ENCODE measurements around the gene MYH16. TPM values are rescaled to one million over a fixed set of nuclear protein-coding genes. Genes with fewer than 3 reads are reported as not detected.
"Not testable (repeated sequence)": the region's sequence is repeated elsewhere in the genome, so short reads cannot be mapped to it uniquely, and the experiment has no call there.

The MYH16 gene
- total RNA-seq, 3 donors from 2014 or later, result not detected

DNA sequence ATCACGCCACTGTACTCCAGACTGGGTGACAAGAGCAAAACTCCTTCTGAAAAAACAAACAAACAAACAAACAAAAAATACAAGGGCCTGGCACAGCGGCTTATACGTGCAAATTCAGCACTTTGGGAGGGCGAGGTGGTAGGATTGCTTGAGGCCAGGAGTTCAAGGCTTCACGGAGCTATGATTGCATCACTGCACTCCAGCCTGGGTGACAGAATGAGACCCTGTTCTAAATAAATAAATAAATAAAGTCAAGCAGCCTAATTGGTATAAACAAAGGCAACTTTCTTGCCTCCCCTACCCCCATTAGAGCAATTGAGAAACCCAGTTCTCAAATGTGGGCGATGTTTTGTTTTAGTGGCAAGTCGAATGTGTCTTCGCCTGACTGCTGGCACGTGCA, 38.5 kb upstream of the MYH16 start:
- TF ChIP-seq POLR2AphosphoS5 (IDR thresholded peaks at IDR 0.05) (no peak), POLR2A (IDR thresholded peaks at IDR 0.05) (no peak)
- no peak for DNase-seq (ENCODE audit: low spot score in 2 of 2)
- no peaks in the 10 kb centered on the region for H3K27me3 ChIP-seq
- intact Hi-C loops (cut with DNase I; ENCODE audit: low total_unique reads), result no loop called here
- H3K36me3 ChIP-seq, result no peaks in the 10 kb centered on the region
- no peaks in the 10 kb centered on the region for H3K4me1 ChIP-seq
- no peak overlapping the region for H3K27ac ChIP-seq
- H3K9me3 ChIP-seq, result peaks cover 0 to 6% of the 10 kb centered on the region in 2 donors
- H3K4me3 ChIP-seq, result no peak overlapping the region

DNA sequence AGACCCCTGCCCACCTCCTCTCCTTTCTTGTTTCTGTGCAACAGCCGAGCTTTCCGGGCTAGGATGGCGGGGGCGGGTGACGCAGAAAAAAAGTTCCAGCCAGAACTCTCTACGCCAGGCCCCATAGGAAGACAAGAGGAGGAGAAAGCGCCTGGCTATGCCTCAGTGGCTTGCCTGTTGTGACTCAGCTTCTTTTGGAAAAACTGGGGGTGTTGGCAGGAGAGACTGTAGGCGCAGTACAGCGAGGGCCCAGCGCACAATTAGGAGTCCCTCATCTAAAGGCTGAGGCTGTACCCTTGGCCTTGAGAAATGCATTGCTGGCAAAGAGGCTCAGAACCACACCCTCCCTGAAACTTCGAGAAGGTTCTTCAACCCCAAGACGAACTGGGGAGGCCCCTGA, 36.7 kb upstream of the MYH16 start:
- intact Hi-C loops (cut with DNase I; ENCODE audit: low total_unique reads), result no loop called here
- no peak overlapping the region for H3K4me3 ChIP-seq
- DNase-seq (ENCODE audit: low spot score in 2 of 2), result no peak
- H3K9me3 ChIP-seq, result peaks cover 0 to 6% of the 10 kb centered on the region in 2 donors
- no peaks in the 10 kb centered on the region for H3K4me1 ChIP-seq
- H3K27me3 ChIP-seq, result no peaks in the 10 kb centered on the region
- TF ChIP-seq POLR2A (IDR thresholded peaks at IDR 0.05) (no peak), POLR2AphosphoS5 (IDR thresholded peaks at IDR 0.05) (no peak)
- TF ChIP-seq, protein P1, sequence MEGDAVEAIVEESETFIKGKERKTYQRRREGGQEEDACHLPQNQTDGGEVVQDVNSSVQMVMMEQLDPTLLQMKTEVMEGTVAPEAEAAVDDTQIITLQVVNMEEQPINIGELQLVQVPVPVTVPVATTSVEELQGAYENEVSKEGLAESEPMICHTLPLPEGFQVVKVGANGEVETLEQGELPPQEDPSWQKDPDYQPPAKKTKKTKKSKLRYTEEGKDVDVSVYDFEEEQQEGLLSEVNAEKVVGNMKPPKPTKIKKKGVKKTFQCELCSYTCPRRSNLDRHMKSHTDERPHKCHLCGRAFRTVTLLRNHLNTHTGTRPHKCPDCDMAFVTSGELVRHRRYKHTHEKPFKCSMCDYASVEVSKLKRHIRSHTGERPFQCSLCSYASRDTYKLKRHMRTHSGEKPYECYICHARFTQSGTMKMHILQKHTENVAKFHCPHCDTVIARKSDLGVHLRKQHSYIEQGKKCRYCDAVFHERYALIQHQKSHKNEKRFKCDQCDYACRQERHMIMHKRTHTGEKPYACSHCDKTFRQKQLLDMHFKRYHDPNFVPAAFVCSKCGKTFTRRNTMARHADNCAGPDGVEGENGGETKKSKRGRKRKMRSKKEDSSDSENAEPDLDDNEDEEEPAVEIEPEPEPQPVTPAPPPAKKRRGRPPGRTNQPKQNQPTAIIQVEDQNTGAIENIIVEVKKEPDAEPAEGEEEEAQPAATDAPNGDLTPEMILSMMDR (IDR thresholded peaks at IDR 0.05), result no peak
- no peak overlapping the region for H3K27ac ChIP-seq
- no peaks in the 10 kb centered on the region for H3K36me3 ChIP-seq

DNA sequence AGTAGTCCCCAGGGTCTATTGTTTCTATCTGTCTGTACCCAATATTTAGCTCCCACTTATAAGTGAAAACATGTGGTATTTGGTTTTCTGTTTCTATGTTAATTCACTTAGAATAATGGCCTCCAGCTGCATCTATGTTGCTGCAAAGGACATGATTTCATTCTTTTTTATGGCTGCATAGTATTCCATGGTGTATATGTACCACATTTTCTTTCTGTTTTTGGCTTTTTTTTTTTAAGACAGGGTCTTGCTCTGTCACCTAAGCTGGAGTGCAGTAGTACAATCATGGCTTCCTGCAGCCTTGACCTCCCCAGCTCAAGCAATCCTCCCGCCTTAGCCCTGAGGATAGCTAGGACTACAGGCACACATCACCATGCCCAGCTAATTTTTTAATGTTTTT, 34.8 kb upstream of the MYH16 start:
- H3K27ac ChIP-seq; H3K4me3 ChIP-seq; H3K36me3 ChIP-seq; intact Hi-C loops (cut with DNase I; ENCODE audit: low total_unique reads); DNase-seq (ENCODE audit: low spot score in 2 of 2); H3K9me3 ChIP-seq; H3K4me1 ChIP-seq; H3K27me3 ChIP-seq: not testable (repeated sequence)

DNA sequence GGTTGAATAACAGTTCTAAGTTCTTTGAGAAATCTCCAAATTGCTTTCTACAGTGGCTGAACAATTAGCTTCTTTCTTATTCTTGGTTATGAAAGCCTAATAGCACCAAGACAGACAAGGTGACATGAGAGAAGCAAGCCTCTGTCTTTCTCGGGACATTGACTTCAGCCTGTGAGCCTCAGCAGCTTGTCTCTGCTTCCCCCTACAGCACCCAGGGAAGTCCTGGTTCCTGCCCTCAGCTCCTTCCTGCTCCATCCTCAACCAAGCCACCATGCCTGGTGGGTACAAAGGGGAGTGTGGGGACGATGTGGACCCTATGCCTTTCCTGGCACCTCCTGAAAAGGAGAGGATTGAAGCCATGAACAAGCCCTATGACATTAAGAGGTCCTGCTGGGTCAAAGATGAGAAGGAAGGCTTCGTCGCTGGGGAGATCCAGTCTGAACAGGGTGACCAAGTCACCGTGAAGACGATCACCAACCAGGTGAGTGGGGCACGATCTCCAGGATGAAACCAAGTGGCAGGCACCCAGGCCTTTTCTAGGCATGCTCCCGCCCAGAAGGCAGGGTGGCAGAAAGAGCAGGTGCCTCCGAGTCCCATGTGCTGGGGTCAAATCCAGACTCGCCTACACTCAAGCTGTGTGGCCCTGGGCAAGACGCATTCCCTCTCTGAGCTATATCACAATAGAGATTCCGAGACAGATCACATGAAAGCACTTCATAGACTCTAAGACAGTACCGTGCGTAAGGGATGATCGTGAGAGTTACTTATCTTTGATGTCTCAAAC, 33.9 kb upstream of the MYH16 start:
- no peak overlapping the region for H3K4me3 ChIP-seq
- H3K4me1 ChIP-seq, result no peaks in the 10 kb centered on the region
- peaks cover 0 to 6% of the 10 kb centered on the region in 2 donors for H3K9me3 ChIP-seq
- no peaks in the 10 kb centered on the region for H3K27me3 ChIP-seq
- H3K36me3 ChIP-seq, result no peaks in the 10 kb centered on the region
- H3K27ac ChIP-seq, result no peak overlapping the region
- no peak for DNase-seq (ENCODE audit: low spot score in 2 of 2)
- intact Hi-C loops (cut with DNase I; ENCODE audit: low total_unique reads), result no loop called here
- no peak for TF ChIP-seq POLR2AphosphoS5 (IDR thresholded peaks at IDR 0.05)

DNA sequence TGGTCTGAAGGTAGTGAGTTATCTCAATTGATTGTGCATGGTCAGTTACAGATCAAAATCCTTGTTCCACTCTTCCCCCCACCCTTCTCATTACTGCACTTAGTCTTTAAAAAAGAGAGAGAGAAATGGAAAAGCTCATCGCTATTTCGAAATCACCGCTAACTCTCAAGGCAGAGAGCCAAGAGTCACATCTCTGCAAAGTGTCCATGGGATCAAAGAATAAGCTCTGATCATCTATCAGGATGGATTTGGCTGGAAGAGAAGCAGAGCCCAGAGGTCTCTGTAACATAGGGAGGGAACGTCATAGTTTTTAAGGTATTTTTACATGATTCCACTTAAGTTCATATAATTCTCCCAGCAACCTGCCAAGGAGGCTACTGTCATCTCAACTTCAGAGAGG, 30.0 kb upstream of the MYH16 start:
- H3K4me3 ChIP-seq, result no peak overlapping the region
- no peak overlapping the region for H3K27ac ChIP-seq
- TF ChIP-seq POLR2A (IDR thresholded peaks at IDR 0.05) (no peak), POLR2AphosphoS5 (IDR thresholded peaks at IDR 0.05) (no peak)
- TF ChIP-seq, protein P1 (IDR thresholded peaks at IDR 0.05), result no peak
- H3K27me3 ChIP-seq, result no peaks in the 10 kb centered on the region
- no peak for DNase-seq (ENCODE audit: low spot score in 2 of 2)
- peaks cover 0 to 2% of the 10 kb centered on the region in 2 donors for H3K9me3 ChIP-seq
- no peaks in the 10 kb centered on the region for H3K36me3 ChIP-seq
- H3K4me1 ChIP-seq, result no peaks in the 10 kb centered on the region
- intact Hi-C loops (cut with DNase I; ENCODE audit: low total_unique reads), result no loop called here

DNA sequence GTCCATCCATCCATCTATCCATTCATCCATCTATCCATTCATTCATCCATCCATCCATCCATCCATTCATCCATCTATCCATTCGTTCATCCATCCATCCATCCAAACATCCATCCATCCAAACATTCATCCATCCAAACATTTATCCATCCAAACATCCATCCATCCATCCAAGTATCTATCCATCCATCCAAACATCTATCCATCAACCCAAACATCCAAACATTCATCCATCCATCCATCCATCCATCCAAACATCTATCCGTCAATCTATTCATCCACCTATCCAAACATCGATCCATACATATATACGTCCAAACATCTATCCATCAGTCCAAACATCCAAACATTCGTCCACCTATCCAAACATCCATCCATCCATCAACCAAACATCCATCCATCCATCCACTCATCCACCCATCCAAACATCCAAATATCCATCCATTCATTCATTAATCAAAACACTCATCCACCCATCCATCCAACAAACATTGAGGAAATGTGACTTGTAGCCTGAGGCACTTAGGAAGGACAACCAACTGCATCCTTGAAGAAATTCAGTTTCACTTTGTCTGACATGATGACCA, 28.8 kb upstream of the MYH16 start:
- no peak for TF ChIP-seq POLR2AphosphoS5 (IDR thresholded peaks at IDR 0.05)
- TF ChIP-seq, protein P1 (IDR thresholded peaks at IDR 0.05), result no peak
- TF ChIP-seq POLR2A (IDR thresholded peaks at IDR 0.05), result no peak
- intact Hi-C loops (cut with DNase I; ENCODE audit: low total_unique reads), result no loop called here
- H3K4me3 ChIP-seq, result no peak overlapping the region
- no peaks in the 10 kb centered on the region for H3K36me3 ChIP-seq
- H3K9me3 ChIP-seq, result no peaks in the 10 kb centered on the region
- no peak overlapping the region for H3K27ac ChIP-seq
- H3K4me1 ChIP-seq, result no peaks in the 10 kb centered on the region
- H3K27me3 ChIP-seq, result no peaks in the 10 kb centered on the region
- no peak for DNase-seq (ENCODE audit: low spot score in 2 of 2)
